WTC11 (cell line): ENCODE results near the gene ZNF808.

Experiments used
- ELF4 ChIP-seq: sonication (generic); formaldehyde crosslinking; IDR thresholded peaks from 2 replicates; pipeline ENCODE4 v1.8.1; 2022; ENCODE audit warnings: low read depth, mild to moderate bottlenecking, moderate library complexity, missing genetic modification reagents
- FOXJ3 ChIP-seq: sonication (generic); formaldehyde crosslinking; IDR thresholded peaks from 2 replicates; pipeline ENCODE4 v1.9.0; 2021; ENCODE audit warnings: missing genetic modification reagents, mild to moderate bottlenecking, borderline replicate concordance
- JAZF1 ChIP-seq: fragments of 250-450 bp; sonication (Bioruptor Pico); IDR thresholded peaks from 2 replicates; pipeline ENCODE4 v1.9.0; 2021; ENCODE audit warnings: moderate library complexity, mild to moderate bottlenecking, inconsistent platforms
- MXD4 ChIP-seq: fragments of 250-450 bp; sonication (Bioruptor Pico); IDR thresholded peaks from 2 replicates; pipeline ENCODE4 v1.8.0; 2021; ENCODE audit warnings: mild to moderate bottlenecking, moderate library complexity, borderline replicate concordance
- RELA ChIP-seq: sonication (generic); formaldehyde crosslinking; IDR thresholded peaks from 2 replicates; pipeline ENCODE4 v1.8.1; 2022; ENCODE audit warnings: missing genetic modification reagents, mild to moderate bottlenecking, borderline replicate concordance
- TEAD4 ChIP-seq: sonication (generic); formaldehyde crosslinking; IDR thresholded peaks from 2 replicates; pipeline ENCODE4 v1.8.0; 2022; ENCODE audit warnings: mild to moderate bottlenecking, missing genetic modification reagents
- ZBTB21 ChIP-seq: sonication (generic); formaldehyde crosslinking; IDR thresholded peaks from 2 replicates; pipeline ENCODE4 v1.8.1; 2023; ENCODE audit warnings: mild to moderate bottlenecking, missing genetic modification reagents, borderline replicate concordance
- TF ChIP-seq, protein P1 (sequence below): sonication (generic); formaldehyde crosslinking; IDR thresholded peaks from 2 replicates; pipeline ENCODE4 v1.8.0; 2023; ENCODE audit warnings: missing genetic modification reagents
- TF ChIP-seq, protein P2 (sequence below): fragments of 200-600 bp; IDR thresholded peaks from 2 replicates; pipeline ENCODE4 v1.8.0; 2022; ENCODE audit warnings: antibody characterized with exemption
- TF ChIP-seq, protein P3 (sequence below): sonication (generic); formaldehyde crosslinking; IDR thresholded peaks from 2 replicates; pipeline ENCODE4 v1.8.1; 2023; ENCODE audit warnings: mild to moderate bottlenecking, missing genetic modification reagents
- TF ChIP-seq, protein P4 (sequence below): sonication (generic); formaldehyde crosslinking; IDR thresholded peaks from 2 replicates; pipeline ENCODE4 v1.8.1; 2022; ENCODE audit warnings: low read depth, mild to moderate bottlenecking, moderate library complexity, missing genetic modification reagents, borderline replicate concordance
- TF ChIP-seq, protein P5 (sequence below): sonication (generic); formaldehyde crosslinking; IDR thresholded peaks from 2 replicates; pipeline ENCODE4 v1.8.1; 2023; ENCODE audit warnings: mild to moderate bottlenecking, moderate library complexity, missing genetic modification reagents
- TF ChIP-seq, protein P6 (sequence below): sonication (generic); formaldehyde crosslinking; IDR thresholded peaks from 2 replicates; pipeline ENCODE4 v1.8.0; 2022; ENCODE audit warnings: mild to moderate bottlenecking, missing genetic modification reagents

DNA sequence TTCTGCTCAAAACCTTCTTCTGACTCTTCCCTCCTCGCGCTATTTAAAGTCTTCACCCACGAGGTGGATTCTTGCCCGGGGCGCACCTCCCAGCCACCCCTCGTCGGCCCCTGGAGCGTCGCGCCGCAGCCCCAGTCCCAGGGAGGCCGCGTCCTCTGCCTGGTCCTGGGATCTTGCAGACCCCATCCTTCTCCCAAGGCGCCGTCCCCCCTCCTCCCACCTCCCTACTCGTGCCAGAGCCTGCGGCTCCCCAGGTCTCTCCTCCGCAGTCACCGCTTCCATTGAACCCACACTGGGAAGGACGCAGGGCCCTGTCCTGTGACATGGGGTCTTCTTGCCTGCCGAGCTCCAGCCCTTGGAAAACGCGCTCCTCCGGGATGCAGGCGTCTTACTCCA lies 486 bp downstream of the ZNF808 start:
- TF ChIP-seq RELA (CRISPR knock-in tag) (no peak), ZBTB21 (CRISPR knock-in tag) (no peak), TEAD4 (CRISPR knock-in tag) (no peak), ELF4 (CRISPR knock-in tag) (no peak), FOXJ3 (no peak), MXD4 (CRISPR knock-in tag) (no peak), JAZF1 (CRISPR knock-in tag) (no peak)
- TF ChIP-seq, protein P1, sequence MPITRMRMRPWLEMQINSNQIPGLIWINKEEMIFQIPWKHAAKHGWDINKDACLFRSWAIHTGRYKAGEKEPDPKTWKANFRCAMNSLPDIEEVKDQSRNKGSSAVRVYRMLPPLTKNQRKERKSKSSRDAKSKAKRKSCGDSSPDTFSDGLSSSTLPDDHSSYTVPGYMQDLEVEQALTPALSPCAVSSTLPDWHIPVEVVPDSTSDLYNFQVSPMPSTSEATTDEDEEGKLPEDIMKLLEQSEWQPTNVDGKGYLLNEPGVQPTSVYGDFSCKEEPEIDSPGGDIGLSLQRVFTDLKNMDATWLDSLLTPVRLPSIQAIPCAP (CRISPR knock-in tag), result no peak
- TF ChIP-seq, protein P2, sequence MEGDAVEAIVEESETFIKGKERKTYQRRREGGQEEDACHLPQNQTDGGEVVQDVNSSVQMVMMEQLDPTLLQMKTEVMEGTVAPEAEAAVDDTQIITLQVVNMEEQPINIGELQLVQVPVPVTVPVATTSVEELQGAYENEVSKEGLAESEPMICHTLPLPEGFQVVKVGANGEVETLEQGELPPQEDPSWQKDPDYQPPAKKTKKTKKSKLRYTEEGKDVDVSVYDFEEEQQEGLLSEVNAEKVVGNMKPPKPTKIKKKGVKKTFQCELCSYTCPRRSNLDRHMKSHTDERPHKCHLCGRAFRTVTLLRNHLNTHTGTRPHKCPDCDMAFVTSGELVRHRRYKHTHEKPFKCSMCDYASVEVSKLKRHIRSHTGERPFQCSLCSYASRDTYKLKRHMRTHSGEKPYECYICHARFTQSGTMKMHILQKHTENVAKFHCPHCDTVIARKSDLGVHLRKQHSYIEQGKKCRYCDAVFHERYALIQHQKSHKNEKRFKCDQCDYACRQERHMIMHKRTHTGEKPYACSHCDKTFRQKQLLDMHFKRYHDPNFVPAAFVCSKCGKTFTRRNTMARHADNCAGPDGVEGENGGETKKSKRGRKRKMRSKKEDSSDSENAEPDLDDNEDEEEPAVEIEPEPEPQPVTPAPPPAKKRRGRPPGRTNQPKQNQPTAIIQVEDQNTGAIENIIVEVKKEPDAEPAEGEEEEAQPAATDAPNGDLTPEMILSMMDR, result no peak
- TF ChIP-seq, protein P3, sequence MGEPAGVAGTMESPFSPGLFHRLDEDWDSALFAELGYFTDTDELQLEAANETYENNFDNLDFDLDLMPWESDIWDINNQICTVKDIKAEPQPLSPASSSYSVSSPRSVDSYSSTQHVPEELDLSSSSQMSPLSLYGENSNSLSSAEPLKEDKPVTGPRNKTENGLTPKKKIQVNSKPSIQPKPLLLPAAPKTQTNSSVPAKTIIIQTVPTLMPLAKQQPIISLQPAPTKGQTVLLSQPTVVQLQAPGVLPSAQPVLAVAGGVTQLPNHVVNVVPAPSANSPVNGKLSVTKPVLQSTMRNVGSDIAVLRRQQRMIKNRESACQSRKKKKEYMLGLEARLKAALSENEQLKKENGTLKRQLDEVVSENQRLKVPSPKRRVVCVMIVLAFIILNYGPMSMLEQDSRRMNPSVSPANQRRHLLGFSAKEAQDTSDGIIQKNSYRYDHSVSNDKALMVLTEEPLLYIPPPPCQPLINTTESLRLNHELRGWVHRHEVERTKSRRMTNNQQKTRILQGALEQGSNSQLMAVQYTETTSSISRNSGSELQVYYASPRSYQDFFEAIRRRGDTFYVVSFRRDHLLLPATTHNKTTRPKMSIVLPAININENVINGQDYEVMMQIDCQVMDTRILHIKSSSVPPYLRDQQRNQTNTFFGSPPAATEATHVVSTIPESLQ (CRISPR knock-in tag), result no peak
- TF ChIP-seq, protein P4, sequence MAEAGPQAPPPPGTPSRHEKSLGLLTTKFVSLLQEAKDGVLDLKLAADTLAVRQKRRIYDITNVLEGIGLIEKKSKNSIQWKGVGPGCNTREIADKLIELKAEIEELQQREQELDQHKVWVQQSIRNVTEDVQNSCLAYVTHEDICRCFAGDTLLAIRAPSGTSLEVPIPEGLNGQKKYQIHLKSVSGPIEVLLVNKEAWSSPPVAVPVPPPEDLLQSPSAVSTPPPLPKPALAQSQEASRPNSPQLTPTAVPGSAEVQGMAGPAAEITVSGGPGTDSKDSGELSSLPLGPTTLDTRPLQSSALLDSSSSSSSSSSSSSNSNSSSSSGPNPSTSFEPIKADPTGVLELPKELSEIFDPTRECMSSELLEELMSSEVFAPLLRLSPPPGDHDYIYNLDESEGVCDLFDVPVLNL (CRISPR knock-in tag), result no peak
- TF ChIP-seq, protein P5, sequence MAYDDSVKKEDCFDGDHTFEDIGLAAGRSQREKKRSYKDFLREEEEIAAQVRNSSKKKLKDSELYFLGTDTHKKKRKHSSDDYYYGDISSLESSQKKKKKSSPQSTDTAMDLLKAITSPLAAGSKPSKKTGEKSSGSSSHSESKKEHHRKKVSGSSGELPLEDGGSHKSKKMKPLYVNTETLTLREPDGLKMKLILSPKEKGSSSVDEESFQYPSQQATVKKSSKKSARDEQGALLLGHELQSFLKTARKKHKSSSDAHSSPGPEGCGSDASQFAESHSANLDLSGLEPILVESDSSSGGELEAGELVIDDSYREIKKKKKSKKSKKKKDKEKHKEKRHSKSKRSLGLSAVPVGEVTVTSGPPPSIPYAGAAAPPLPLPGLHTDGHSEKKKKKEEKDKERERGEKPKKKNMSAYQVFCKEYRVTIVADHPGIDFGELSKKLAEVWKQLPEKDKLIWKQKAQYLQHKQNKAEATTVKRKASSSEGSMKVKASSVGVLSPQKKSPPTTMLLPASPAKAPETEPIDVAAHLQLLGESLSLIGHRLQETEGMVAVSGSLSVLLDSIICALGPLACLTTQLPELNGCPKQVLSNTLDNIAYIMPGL (CRISPR knock-in tag), result no peak
- TF ChIP-seq, protein P6, sequence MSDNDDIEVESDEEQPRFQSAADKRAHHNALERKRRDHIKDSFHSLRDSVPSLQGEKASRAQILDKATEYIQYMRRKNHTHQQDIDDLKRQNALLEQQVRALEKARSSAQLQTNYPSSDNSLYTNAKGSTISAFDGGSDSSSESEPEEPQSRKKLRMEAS (CRISPR knock-in tag), result no peak
